HG02973 (cell line): ENCODE data around the gene TRPC4.
"Not testable (repeated sequence)": the region's sequence is repeated elsewhere in the genome, so short reads cannot be mapped to it uniquely, and the experiment has no call there.

Experiments
- ATAC-seq: cut with Tn5 transposase; IDR thresholded peaks from one replicate; pipeline ENCODE4 v1.9.1; 2021; ENCODE audit warnings: moderate library complexity; ENCODE audit not compliant: unreplicated experiment

TRPC4 gene

DNA sequence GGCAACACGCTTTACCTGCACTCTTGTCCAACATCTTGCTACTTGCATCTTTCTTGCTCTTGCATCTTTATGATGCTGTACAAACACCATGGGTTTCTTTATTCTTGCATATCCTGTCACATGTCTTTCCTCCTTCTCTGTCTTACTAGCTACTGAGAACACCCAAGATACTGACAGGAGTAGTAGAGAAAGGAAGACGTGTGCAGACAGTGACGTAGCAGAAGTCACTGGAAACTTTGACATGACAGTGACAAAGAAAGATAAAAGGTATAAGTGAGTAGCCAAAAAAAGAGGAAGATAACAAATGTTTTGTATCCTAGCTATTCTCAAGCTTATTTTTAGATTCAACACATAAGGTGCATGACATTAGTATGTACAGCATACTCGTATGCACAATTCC is 34.2 kb downstream of the TRPC4 start:
- ATAC-seq: no peak

DNA sequence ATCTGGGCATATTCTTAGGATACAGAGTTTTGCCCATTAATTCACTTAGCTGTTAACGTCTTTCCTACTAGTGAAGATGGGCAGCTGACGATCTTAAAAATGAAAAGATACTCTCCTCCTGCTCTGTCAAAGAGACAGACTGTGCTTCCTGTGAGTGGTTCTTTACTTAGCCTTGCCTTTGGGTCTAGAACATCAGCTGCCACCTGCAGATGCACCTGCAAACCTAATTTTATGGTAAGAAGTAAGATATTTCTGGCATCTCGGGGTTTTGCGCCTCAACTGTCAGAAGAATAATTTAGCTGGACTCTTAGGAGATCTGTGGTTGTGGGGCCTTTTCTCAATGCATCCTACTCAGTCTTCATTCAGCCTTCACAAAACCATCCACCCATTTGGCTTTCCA is 36.2 kb downstream of the TRPC4 start:
- ATAC-seq: no peak

- no peak for ATAC-seq
These were observed 53.3 kb downstream of the TRPC4 start for GRCh38 chr13:37816276-37816675.

DNA sequence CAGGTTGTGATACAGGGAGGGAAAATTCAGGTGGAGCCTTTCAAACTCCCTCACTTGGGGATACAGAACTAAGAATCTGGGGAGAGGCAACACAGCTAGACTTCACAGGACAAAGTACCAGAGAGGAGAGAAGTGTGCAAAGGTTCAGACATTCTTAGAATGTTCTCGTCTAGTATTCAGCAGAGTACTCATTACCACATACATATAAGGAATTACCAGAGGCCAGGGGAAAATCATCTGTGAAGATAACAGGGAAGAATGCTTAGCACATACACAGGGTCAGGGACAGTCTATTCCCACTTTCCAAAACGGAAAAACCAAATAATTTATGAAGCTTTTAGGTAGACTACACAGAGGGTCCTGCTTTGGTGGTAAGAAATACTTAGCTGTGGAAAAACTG is 58.1 kb downstream of the TRPC4 start:
- ATAC-seq: no peak

- ATAC-seq: no peak
These were observed 62.9 kb downstream of the TRPC4 start for GRCh38 chr13:37806666-37807065.

GRCh38 chr13:37797631-37798030 is 71.9 kb downstream of the TRPC4 start:
- ATAC-seq: no peak

DNA sequence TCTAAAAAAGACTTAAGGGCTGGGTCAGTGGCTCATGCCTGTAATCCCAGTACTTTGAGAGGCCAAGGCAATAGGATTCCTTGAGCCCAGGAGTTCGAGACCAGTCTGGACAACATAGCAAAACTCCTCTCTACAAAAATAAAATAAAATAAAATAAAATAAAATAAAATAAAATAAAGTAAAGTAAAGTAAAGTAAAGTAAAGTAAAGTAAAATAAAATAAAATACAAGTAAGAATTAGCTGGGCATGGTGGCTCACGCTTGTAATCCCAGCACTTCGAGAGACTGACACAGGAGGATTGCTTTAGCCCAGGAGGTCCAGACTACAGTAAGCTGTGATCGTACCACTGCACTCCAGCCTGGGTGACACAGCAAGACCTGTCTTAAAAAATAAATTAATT is 72.8 kb downstream of the TRPC4 start:
- ATAC-seq: not testable (repeated sequence)

DNA sequence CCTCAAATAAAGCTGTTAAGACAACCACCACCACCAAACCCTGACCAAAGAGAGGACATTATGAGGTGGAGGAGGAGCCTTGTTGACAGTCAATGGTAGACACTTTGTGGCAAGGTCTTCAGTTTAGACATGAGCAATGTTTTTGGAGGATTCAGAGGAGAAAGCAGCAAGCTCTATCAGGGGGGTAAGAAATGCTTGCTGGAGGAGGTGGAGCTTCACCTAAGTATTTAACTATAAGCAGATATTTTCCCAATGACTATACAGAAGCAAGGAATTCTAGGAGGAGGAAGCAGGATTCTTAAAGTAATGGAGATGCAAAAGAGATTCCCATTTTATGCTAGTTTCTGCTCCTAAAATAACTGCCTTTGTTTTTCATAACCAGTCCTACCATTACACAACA is 74.2 kb downstream of the TRPC4 start:
- ATAC-seq: no peak

DNA sequence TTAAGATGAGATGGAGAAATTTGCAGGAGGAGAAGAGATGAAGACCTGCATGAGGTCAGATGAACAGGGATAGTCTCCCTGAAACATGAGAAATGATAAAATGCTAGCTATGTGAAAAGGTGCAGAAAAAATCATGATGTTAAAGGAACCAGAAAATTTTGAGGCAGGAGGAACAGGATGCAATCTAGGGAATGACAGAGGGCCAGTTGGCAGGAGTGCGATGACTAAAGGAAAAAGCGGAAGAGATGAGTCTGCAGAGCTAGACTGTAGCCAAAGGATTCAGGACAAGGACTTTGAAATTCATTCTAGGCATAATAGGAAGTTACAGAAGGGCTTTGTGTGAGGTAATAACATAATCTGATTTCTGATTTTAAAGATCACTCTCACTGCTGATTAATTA is 77.9 kb downstream of the TRPC4 start:
- ATAC-seq: no peak

- no peak for ATAC-seq
These were observed 81.2 kb downstream of the TRPC4 start for GRCh38 chr13:37788346-37788745.

DNA sequence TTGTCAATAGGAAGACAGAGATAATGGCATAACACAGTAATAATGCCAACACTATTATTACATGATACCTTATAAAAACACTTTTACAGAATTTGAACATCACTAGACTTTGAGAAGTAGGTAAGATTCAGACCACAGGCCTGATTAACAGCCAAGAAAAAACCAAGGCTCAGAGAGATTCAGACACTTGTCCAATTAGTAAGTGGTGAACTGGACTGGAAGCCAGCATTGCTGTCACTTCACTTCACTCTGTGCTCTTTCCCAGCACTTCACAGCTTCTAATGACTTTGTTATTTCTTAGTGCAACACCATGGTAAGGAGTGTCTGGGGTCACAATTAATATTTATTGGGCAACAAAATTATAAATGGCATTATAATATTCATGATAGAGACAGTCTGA is 91.9 kb downstream of the TRPC4 start:
- no peak for ATAC-seq

GRCh38 chr13:37775871-37776270 is 93.7 kb downstream of the TRPC4 start:
- ATAC-seq: no peak

DNA sequence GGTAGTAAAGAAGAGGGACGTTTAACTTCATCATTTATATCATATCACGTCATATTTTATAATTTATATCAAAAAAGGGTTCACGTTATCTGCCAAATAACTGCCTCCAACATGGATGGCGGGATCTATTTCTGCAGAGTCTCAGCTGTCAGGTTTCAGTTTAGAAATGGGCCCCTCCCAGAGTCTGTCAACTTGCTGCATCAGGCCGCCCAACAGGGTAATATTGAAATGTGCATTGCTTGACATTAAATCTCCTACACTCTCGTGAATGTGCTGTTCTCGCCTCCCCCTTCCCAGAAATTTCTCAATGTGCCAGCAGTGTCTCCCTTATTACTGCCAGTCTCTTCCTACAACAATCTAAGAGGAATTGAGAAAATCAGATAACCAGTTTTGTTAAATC is 96.9 kb downstream of the TRPC4 start:
- ATAC-seq: no peak

DNA sequence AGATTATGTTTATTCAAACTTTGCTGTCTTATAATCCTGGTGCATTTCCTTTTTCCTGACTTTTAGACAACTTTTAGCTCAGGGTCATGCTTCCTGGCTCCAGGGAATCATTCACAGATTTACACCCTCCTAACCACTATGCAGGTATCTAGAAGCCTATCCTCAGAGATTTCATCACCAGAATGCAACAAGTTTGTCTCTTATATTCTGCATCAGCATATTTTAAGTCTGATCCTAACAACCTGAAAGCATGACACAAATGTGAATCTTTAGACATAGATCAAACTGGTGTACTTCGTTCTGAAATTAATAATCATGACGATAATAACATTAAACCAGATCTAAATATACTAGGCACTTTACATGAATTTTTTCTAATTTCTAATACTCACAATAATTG is 100.0 kb downstream of the TRPC4 start:
- ATAC-seq: no peak

GRCh38 chr13:37769078-37769477 is 100.5 kb downstream of the TRPC4 start:
- ATAC-seq: no peak

DNA sequence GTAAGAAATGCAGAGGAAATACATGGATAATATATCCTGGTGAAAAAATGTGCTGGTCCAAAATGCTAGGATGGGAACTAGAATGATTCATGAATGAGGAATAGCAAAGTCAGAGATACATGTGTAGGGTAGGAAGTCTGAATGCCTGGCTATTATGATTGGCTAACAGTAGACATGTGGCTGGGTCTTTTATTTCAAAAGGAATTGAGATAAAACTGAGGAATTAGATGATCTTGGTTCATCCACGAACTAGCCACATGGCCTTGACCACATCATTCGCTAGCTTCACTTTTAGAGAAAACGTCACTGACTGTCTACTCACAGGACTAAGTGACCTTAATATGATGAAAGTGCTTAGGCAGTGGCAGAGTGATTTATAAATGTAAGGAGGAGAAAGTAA is 103.1 kb downstream of the TRPC4 start:
- no peak for ATAC-seq

GRCh38 chr13:37755349-37755748 is 114.2 kb downstream of the TRPC4 start:
- ATAC-seq: no peak

DNA sequence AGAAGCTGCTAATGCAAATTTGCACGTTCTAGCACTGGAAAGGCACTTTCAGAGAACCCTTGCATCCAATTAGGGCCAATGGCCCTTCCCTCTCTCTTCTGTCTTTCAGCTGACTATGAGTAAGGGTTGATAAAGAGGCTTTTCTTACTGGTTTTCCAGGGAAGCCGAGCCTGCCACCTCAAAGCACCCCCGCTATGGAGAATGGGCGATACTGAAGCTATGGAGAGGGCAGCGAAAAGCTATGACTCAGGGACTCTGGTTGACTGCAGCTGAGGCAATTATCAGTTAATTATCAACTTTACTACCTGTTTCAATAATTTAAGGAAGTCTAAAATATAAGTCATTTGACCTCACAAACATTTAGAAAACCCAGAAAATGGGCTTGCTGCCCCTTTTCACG is 115.8 kb downstream of the TRPC4 start:
- no peak for ATAC-seq

DNA sequence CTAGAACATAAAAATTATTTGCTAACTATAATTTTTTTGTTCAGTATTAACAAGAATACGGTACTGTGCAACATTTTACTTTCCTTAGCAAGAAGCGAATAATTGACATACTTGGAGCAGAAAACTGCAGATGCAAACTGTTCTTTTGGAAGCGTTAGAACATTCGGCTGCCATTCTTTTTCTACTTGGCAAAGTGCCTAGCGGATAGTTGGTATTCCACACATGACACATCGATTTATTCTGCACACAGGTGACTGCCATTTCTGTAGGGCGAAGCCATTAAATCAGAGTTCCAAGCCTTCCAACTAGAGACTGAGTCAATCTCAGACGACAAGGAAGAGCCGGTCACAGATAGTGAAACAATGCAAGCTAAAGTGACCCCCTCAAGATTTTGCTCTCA is 117.4 kb downstream of the TRPC4 start:
- no peak for ATAC-seq

DNA sequence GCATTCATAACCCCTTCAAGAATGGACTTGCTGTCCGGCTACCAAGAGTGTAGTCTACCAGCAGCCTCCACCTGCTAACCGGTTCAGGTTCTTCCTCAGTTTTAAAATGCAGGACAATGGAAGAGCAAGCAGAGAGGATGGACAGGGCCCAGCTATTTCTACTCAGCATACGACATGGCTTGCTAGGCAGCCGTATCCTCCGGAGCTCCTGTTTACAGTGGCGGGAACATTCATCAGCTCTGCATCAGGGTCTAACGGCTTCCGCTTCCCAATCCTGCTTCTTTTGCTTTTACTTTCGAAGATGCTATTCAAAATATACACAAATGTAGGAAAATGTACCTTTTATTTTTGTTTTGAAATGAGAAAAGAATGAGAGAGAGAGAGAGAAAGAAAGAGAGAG is 118.5 kb downstream of the TRPC4 start:
- ATAC-seq: no peak

DNA sequence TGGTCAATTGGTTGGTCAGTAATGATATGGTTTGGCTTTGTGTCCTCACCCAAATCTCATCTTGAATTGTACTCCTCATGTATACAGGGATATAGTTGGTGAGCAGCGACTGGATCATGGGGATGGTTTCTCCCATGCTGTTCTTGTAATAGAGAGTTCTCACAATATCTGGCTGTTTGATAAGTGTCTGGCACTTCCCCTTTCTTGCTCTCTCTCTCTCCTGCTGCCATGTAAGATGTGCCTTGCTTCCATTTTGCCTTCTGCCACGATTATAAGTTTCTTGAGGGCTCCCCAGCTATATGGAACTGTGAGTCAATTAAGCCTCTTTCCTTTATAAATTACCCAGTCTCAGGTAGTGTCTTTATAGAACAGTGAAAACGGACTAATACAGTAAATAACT is 120.7 kb downstream of the TRPC4 start:
- no peak for ATAC-seq

GRCh38 chr13:37747071-37747612 is 122.4 kb downstream of the TRPC4 start:
- ATAC-seq: no peak

- no peak for ATAC-seq
These were observed 128.0 kb downstream of the TRPC4 start for GRCh38 chr13:37741536-37741935.

DNA sequence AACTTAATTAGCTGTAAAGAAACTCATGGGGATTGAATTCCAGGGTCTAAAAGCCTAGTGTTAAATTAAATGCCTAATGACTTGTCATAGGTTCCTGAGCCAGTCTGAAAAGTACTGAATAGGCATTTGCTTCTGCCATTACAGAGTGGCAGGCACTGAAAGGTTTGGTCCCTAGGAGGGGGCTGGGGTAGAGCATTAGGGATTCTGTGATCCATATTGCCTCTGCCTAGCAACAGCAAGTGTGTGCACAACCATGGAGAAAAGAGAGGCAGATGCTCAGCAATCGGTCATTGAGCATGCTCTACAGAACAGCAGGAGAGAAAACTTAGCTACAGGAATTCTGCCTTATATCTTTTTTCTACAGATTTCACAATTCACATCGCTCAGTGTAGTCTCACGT is 133.5 kb downstream of the TRPC4 start:
- no peak for ATAC-seq
